Measurements from ENCODE around the gene MYOM1.

- TF ChIP-seq CTCF (IDR thresholded peaks at IDR 0.05; ENCODE audit: low read length) = no peak
- no peak for TF ChIP-seq EZH2phosphoT487 (IDR thresholded peaks at IDR 0.05; ENCODE audit: low read length)
- no peak for TF ChIP-seq EZH2 (optimal IDR thresholded peaks at IDR 0.05; ENCODE audit: low read depth, low read length)
Observed at GRCh38 chr18:3085612-3086011, 134.2 kb downstream of the MYOM1 start.

All from MM.1S (cell line).